Activated naive CD4-positive, alpha-beta T cell treated with anti-CD3 and anti-CD28 coated beads for 36 hours (primary cell): Measurements from ENCODE around the gene KCNAB2. TPM values are rescaled to one million over a fixed set of nuclear protein-coding genes. Genes with fewer than 3 reads are reported as not detected.

Source experiments
- CTCF ChIA-PET: fragments of 350-600 bp; sonication (Branson Sonifier 250); formaldehyde crosslinking; loops from one replicate; lab custom pipeline; 2021; ENCODE audit warnings: antibody characterized with exemption; lab: Charles Lee
- DNase-seq: peaks from one replicate; pipeline ENCODE4 v3.0.0-alpha.2; 2020
- H3K27ac Mint-ChIP-seq: one replicate; pipeline ENCODE4 v1.8.0; 2021; ENCODE audit warnings: mild to moderate bottlenecking, mixed read lengths
- H3K27me3 Mint-ChIP-seq: one replicate; pipeline ENCODE4 v1.8.0; 2021; ENCODE audit warnings: low read depth, mixed read lengths
- H3K36me3 Mint-ChIP-seq: one replicate; pipeline ENCODE4 v1.8.0; 2021; ENCODE audit warnings: low read depth, mixed read lengths
- H3K4me1 Mint-ChIP-seq: one replicate; pipeline ENCODE4 v1.8.0; 2021; ENCODE audit warnings: low read depth, mixed read lengths
- H3K4me3 Mint-ChIP-seq: one replicate; pipeline ENCODE4 v1.8.0; 2021; ENCODE audit warnings: mild to moderate bottlenecking, moderate library complexity, mixed read lengths
- H3K9me3 Mint-ChIP-seq: one replicate; pipeline ENCODE4 v1.8.0; 2021; ENCODE audit warnings: mixed read lengths
- intact Hi-C: fragments of 100-400 bp; cut with micrococcal nuclease; formaldehyde crosslinking; loops from one replicate; pipeline ENCODE4 v1.15.1; 2023
- total RNA-seq, 2 experiments: library from RNA; stranded (reverse); gene quantifications; one replicate each; pipeline ENCODE4 v1.2.3, GENCODE V29; 2021

Gene KCNAB2
- total RNA-seq, 2 experiments from 2014 or later = 164 to 166 TPM

- no peak for DNase-seq
- no peaks in the 10 kb centered on the region for H3K9me3 Mint-ChIP-seq
- H3K27me3 Mint-ChIP-seq = no peaks in the 10 kb centered on the region
- peaks cover 24% of the 10 kb centered on the region for H3K4me1 Mint-ChIP-seq
- no peak overlapping the region for H3K27ac Mint-ChIP-seq
- peaks cover 16% of the 10 kb centered on the region for H3K36me3 Mint-ChIP-seq
- CTCF ChIA-PET = no interaction called here
- H3K4me3 Mint-ChIP-seq = no peak overlapping the region
- intact Hi-C loops = no loop called here
Observed at GRCh38 chr1:6040444-6040843, 5.2 kb upstream of the KCNAB2 start.

DNA sequence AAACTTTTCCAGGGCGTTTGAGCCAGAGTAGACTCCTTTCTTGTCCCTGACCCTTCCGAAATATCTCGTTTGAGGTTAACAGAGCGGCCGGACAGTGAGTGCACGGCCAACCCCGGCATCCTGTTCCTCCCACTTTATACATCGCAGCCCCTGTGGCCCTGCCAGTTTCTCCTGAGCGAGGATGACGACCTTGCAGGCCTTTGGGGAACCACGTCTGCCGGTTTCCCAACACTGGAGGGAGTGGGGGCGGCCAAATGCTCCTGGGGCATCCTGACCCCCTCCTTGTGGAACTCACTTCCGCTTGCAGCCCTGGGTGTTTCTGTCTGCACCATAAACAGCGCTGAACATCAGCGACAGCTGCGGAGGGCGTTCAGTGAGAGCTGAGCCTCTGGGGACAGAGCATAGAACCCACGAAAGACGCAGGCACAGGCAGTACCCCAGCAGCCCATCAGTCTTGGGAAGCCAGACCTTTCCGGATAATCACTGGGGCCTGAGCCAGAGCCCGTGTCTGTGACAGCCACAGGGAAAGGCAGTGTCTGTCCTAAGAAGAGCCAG, 4.8 kb upstream of the KCNAB2 start:
- CTCF ChIA-PET = no interaction called here
- intact Hi-C loops = no loop called here
- no peak for DNase-seq
- H3K36me3 Mint-ChIP-seq = peaks cover 13% of the 10 kb centered on the region
- no peak overlapping the region for H3K4me3 Mint-ChIP-seq
- H3K27me3 Mint-ChIP-seq = no peaks in the 10 kb centered on the region
- H3K27ac Mint-ChIP-seq = no peak overlapping the region
- H3K4me1 Mint-ChIP-seq = peaks cover 19% of the 10 kb centered on the region
- H3K9me3 Mint-ChIP-seq = no peaks in the 10 kb centered on the region

DNA sequence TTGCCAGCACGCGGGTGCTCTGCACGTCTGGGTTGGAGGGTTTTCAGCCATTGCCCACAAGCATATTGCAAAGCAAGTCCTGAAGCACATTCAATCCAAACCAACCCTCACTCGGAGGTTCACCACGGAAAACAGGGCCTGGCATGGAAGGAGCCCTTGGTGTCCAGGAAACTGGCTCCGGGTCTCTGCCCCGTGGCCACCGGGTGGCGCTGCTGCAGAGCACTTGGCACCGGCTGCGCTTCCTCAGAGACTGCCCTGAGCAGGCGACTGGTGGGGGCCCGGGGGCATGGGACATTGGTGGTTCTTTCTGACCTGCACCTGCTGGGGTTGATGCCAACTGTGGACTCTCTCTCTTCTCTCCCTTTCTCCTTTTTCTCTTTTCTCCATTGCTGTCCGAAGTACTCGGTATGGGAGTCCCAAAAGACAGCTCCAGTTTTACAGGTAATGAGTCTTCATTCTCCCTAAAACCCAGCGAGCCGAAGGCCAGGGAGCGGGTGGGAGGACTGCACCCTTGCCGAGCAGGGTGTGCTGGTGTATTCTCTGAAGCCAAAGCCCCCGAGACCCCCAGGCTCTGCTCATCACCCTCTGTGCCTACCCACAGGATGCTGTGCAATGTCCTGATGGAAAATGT, 4.1 kb upstream of the KCNAB2 start:
- DNase-seq = peak; percentile 44
- no peaks in the 10 kb centered on the region for H3K9me3 Mint-ChIP-seq
- CTCF ChIA-PET = interaction anchor here (0.6 to 0.9 kb wide), 2 partner anchors 11 to 12 kb away, joined by 3 read pairs; no protein-coding TSS in a partner anchor
- peaks cover 13% of the 10 kb centered on the region for H3K4me1 Mint-ChIP-seq
- no peaks in the 10 kb centered on the region for H3K27me3 Mint-ChIP-seq
- peaks cover 9% of the 10 kb centered on the region for H3K36me3 Mint-ChIP-seq
- intact Hi-C loops = no loop called here
- no peak overlapping the region for H3K27ac Mint-ChIP-seq
- no peak overlapping the region for H3K4me3 Mint-ChIP-seq

GRCh38 chr1:6043561-6043960, 2.1 kb upstream of the KCNAB2 start:
- Mint-ChIP-seq H3K27me3 (no peaks in the 10 kb centered on the region), H3K27ac (no peak overlapping the region), H3K4me1 (peaks cover 6% of the 10 kb centered on the region), H3K9me3 (no peaks in the 10 kb centered on the region), H3K4me3 (no peak overlapping the region), H3K36me3 (peaks cover 12% of the 10 kb centered on the region)
- no peak for DNase-seq
- intact Hi-C loops = no loop called here
- CTCF ChIA-PET = interaction anchor here (0.6 to 1.2 kb wide), 2 partner anchors 9 to 376 kb away, joined by 3 to 4 read pairs; no protein-coding TSS in a partner anchor

DNA sequence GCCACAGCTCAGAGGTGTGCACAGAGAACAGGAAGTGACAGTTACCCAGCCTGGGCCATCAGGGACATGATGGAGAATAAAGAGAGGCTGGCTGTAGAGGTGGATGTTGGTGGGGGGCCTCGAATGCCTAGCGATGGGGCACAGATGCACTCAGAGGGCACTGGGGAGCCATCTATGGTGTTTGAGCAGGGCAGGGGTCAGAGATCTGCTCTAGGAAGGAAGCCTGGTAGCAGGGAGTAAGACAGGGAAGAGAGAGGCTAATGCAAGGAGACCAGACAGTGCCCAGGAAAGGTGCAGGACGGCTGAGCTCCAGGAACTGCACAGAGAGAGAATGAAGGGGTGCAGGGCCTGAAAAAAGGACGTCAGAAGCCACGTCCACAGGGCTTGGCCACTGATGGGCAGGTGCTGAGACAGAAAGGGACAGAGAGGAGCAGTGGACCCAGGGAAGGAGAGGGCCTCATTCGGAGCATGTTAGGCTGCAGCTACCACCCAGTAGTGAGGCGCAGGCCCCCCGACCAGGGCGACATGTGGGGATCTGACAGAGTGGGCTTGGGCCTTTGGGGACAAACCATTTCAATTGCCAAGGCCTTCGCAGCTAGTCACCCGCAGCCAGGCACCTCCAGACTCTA, 1.1 kb upstream of the KCNAB2 start:
- H3K27ac Mint-ChIP-seq = no peak overlapping the region
- peaks cover 6% of the 10 kb centered on the region for H3K4me1 Mint-ChIP-seq
- no peak overlapping the region for H3K4me3 Mint-ChIP-seq
- CTCF ChIA-PET = interaction anchor here (1.2 kb wide), 1 partner anchor 10 kb away, joined by 3 read pairs; no protein-coding TSS in a partner anchor
- H3K9me3 Mint-ChIP-seq = no peaks in the 10 kb centered on the region
- no peaks in the 10 kb centered on the region for H3K27me3 Mint-ChIP-seq
- no peak for DNase-seq
- H3K36me3 Mint-ChIP-seq = peaks cover 14% of the 10 kb centered on the region
- intact Hi-C loops = no loop called here

DNA sequence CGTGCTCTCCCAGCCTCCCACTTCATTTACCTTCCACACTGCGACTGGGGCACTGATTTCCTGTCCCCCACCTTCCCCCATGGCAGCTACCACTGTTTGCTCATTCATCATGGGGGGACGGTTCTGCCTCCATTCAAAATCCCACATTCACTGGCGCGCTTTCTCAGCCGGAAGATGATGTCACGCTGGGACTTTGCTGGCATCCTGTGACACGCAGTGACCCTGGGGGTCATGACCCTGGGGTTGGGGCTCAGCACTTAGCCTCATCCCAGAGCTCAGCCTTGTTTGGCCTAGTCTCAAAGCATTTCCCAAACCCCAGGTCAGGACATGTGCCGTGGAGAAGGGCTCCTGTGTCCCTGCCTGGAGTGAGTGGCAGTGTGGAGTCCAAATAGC, 582 bp upstream of the KCNAB2 start:
- intact Hi-C loops = no loop called here
- peaks cover 14% of the 10 kb centered on the region for H3K36me3 Mint-ChIP-seq
- CTCF ChIA-PET = no interaction called here
- no peak for DNase-seq
- no peaks in the 10 kb centered on the region for H3K27me3 Mint-ChIP-seq
- H3K27ac Mint-ChIP-seq = no peak overlapping the region
- no peaks in the 10 kb centered on the region for H3K9me3 Mint-ChIP-seq
- no peak overlapping the region for H3K4me3 Mint-ChIP-seq
- peaks cover 6% of the 10 kb centered on the region for H3K4me1 Mint-ChIP-seq

DNA sequence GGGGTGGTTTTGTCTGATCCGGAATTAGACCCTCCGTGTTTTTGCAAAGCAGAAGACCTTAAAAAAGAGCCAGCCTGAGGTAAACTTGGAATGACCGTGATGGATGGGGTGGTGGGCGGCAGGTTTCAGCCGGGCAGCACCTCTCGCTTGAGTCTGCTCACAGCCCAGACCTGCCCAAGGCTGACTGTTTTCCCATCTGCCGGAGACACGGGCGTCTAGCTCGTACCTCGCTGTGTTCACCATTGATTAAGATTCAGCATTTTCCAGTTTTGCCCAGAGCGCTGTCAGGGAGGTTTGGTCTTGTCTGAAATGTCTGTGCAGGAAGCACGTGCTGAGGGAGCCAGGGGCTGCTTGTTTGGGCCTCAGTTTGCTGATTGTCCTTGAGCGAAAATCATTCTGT, 591 bp downstream of the KCNAB2 start:
- no peak for DNase-seq
- H3K4me1 Mint-ChIP-seq = peaks cover 6% of the 10 kb centered on the region
- H3K36me3 Mint-ChIP-seq = peaks cover 17% of the 10 kb centered on the region
- H3K27ac Mint-ChIP-seq = no peak overlapping the region
- no peaks in the 10 kb centered on the region for H3K9me3 Mint-ChIP-seq
- H3K4me3 Mint-ChIP-seq = no peak overlapping the region
- intact Hi-C loops = no loop called here
- H3K27me3 Mint-ChIP-seq = no peaks in the 10 kb centered on the region
- CTCF ChIA-PET = no interaction called here

DNA sequence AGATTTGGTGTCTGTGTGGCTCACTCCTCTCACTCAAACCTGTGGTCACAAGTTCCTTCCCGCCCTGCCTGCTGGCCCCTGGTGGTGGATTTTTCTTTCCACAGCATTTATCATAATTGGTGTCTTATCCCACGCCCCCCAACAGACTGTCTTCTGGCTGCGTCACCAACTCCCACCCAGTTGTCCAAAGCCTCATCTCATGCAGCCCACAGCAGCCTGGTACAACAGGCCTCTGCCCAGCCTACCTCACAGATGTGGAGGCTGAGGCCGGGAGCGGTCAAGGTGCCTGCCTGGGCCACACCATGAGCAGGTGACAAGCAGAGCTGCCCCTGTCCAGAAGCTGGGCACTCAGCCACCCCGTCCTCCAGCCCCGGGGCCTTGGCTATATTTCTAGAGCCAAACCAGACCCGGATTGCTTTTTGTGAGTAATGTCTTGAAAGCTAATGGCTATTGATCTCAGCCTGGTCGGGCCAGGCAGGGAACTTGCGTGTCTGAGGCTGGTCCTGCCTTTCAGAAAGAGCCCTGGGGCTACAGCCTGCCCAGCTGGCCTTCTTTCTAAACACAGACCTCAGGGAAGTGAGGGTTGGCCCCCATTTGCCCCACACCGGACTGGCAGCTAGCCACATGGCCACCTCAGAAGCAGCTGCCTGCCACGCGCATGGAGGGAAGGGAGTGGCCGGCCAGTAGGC, 2.6 kb downstream of the KCNAB2 start:
- no peak for DNase-seq
- CTCF ChIA-PET = no interaction called here
- Mint-ChIP-seq H3K27me3 (no peaks in the 10 kb centered on the region), H3K9me3 (no peaks in the 10 kb centered on the region), H3K27ac (no peak overlapping the region), H3K36me3 (peaks cover 18% of the 10 kb centered on the region), H3K4me3 (no peak overlapping the region), H3K4me1 (peaks cover 3% of the 10 kb centered on the region)
- intact Hi-C loops = no loop called here

- H3K27ac Mint-ChIP-seq = no peak overlapping the region
- no peaks in the 10 kb centered on the region for H3K27me3 Mint-ChIP-seq
- DNase-seq = no peak
- intact Hi-C loops = no loop called here
- no peak overlapping the region for H3K4me3 Mint-ChIP-seq
- H3K36me3 Mint-ChIP-seq = peaks cover 22% of the 10 kb centered on the region
- peaks cover 3% of the 10 kb centered on the region for H3K4me1 Mint-ChIP-seq
- CTCF ChIA-PET = interaction anchor here (0.6 kb wide), 1 partner anchor 134 kb away, joined by 3 read pairs; no protein-coding TSS in a partner anchor
- H3K9me3 Mint-ChIP-seq = no peaks in the 10 kb centered on the region
Observed at GRCh38 chr1:6049419-6049818, 3.7 kb downstream of the KCNAB2 start.

DNA sequence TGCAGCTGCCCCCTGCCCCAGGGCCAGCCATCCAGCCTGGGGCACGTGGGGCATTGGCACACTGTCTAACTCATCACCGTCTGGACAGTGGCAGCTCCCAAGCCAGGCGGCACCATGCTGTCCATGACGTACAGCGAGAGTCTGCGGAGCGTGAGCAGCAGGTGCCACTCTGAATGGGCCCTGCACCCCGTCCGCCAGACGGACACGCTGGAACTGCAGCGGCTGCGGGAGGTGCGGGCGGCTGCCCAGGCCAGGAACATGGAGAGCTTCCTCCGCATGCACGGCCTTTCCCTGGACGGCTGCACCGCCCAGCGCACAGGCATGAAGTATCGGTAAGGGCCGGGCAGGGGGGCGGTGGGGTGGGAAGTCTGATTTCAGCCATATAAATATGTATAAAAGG, 5.7 kb downstream of the KCNAB2 start:
- no peaks in the 10 kb centered on the region for H3K9me3 Mint-ChIP-seq
- intact Hi-C loops = no loop called here
- peaks cover 3% of the 10 kb centered on the region for H3K4me1 Mint-ChIP-seq
- CTCF ChIA-PET = no interaction called here
- H3K36me3 Mint-ChIP-seq = peaks cover 22% of the 10 kb centered on the region
- DNase-seq = no peak
- no peak overlapping the region for H3K27ac Mint-ChIP-seq
- no peak overlapping the region for H3K4me3 Mint-ChIP-seq
- H3K27me3 Mint-ChIP-seq = no peaks in the 10 kb centered on the region

- no peak overlapping the region for H3K4me3 Mint-ChIP-seq
- peaks cover 26% of the 10 kb centered on the region for H3K36me3 Mint-ChIP-seq
Observed at GRCh38 chr1:6052543-6053205, 7.0 kb downstream of the KCNAB2 start.

DNA sequence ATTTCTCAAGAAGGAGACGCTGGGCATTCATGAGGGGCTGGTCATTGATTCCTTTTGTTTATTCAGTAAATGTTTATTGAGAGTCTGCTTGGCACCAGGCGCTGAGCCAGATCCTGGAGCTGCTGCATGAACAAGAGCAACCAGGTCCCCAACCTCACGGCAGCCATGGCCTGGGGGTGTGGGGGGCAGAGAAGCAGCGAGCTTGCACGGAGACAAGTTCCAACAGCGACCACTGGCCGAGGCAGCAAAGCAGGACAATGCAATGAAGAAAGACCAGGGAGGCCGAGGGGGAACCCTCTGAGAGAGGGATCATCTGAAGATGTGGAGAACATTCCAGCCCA, 7.5 kb downstream of the KCNAB2 start:
- H3K9me3 Mint-ChIP-seq = no peaks in the 10 kb centered on the region
- H3K27ac Mint-ChIP-seq = no peak overlapping the region
- CTCF ChIA-PET = interaction anchor here (1.2 kb wide), 1 partner anchor 11 kb away, joined by 3 read pairs; no protein-coding TSS in a partner anchor
- peaks cover 23% of the 10 kb centered on the region for H3K36me3 Mint-ChIP-seq
- no peak overlapping the region for H3K4me3 Mint-ChIP-seq
- H3K4me1 Mint-ChIP-seq = peaks cover 12% of the 10 kb centered on the region
- intact Hi-C loops = loop anchor here (2.0 kb wide), 1 partner anchor 192 kb away; the partner anchor contains the start of gene HES3
- no peak for DNase-seq
- no peaks in the 10 kb centered on the region for H3K27me3 Mint-ChIP-seq

More at GRCh38 chr1:6052543-6053205, 7.0 kb downstream of the KCNAB2 start:
- Mint-ChIP-seq H3K27me3 (no peaks in the 10 kb centered on the region), H3K9me3 (no peaks in the 10 kb centered on the region), H3K4me1 (peaks cover 12% of the 10 kb centered on the region), H3K27ac (no peak overlapping the region)
- CTCF ChIA-PET = interaction anchor here (1.2 kb wide), 1 partner anchor 11 kb away, joined by 3 read pairs; no protein-coding TSS in a partner anchor
- intact Hi-C loops = loop anchor here (2.0 kb wide), 1 partner anchor 192 kb away; the partner anchor contains the start of gene HES3
- DNase-seq = peak; percentile 67
